Left lung (tissue), 10 donors: ENCODE results near the gene SLC38A10. TPM values are rescaled to one million over a fixed set of nuclear protein-coding genes. Genes with fewer than 3 reads are reported as not detected.

Experiments used
- ATAC-seq: fragments of 200-7000 bp; cut with Tn5 transposase; one replicate; pipeline ENCODE4 v1.9.1; 2020; ENCODE audit warnings: moderate library complexity
- DNase-seq, 4 donors: peaks; one replicate each; pipeline ENCODE4 v3.0.0-alpha.2; 2013 to 2020
- H3K27ac ChIP-seq, 2 donors: fragments of 200-600 bp; sonication (generic) in 1 of 2; one replicate each; pipeline versions ENCODE4 v1.5.0 to v1.8.0; 2020 to 2021
- H3K27me3 ChIP-seq, 2 donors: fragments of 200-600 bp; sonication (generic) in 1 of 2; one replicate each; pipeline versions ENCODE4 v1.5.0 to v1.8.0; 2020 to 2021
- H3K36me3 ChIP-seq, 2 donors: fragments of 200-600 bp; sonication (generic) in 1 of 2; one replicate each; pipeline versions ENCODE4 v1.5.0 to v1.8.0; 2020 to 2021
- H3K4me1 ChIP-seq, 2 donors: fragments of 200-600 bp; one replicate each; pipeline ENCODE4 v1.8.0; 2021
- H3K4me3 ChIP-seq, 2 donors: fragments of 200-600 bp; sonication (generic) in 1 of 2; one replicate each; pipeline versions ENCODE4 v1.5.0 to v1.8.0; 2020 to 2021; ENCODE audit warnings: mild to moderate bottlenecking in 1 of 2
- H3K9me3 ChIP-seq, 2 donors: fragments of 200-600 bp; sonication (generic) in 1 of 2; one replicate each; pipeline versions ENCODE4 v1.5.0 to v1.8.0; 2020 to 2021
- intact Hi-C, 2 donors: fragments of 100-400 bp; cut with DNase I; formaldehyde crosslinking; loops; one replicate each; pipeline versions ENCODE4 v1.11.2 to v1.14.2; 2022
- polyA plus RNA-seq, 6 donors: library from polyadenylated mRNA; unstranded; fragments of 120-200 nt; gene quantifications; one replicate each; pipeline ENCODE4 v1.2.1, GENCODE V29; 2013; ENCODE audit not compliant: insufficient read length in 6 of 6
- total RNA-seq, 2 donors: library from RNA; stranded (reverse); fragmentation: NEBNext Ultra II Directional; extraction: Animal tissue kit (Norgen Biotek cat#: 25700); gene quantifications; one replicate each; pipeline ENCODE4 v1.2.1, GENCODE V29; 2021
- TF ChIP-seq, protein P1 (sequence below), 2 donors: fragments of 200-600 bp; sonication (generic) in 1 of 2; IDR thresholded peaks; one replicate each; pipeline versions ENCODE4 v1.5.0 to v1.8.0; 2021; ENCODE audit warnings: antibody characterized with exemption in 2 of 2
- donor health status: DM: no; HTN: yes; CAD: no.
- donor health status: DM: no; HTN: no; CAD: no.

The SLC38A10 gene
- total and polyA plus RNA-seq, 8 donors, result 48.4 to 109 (median 63.0) TPM

DNA sequence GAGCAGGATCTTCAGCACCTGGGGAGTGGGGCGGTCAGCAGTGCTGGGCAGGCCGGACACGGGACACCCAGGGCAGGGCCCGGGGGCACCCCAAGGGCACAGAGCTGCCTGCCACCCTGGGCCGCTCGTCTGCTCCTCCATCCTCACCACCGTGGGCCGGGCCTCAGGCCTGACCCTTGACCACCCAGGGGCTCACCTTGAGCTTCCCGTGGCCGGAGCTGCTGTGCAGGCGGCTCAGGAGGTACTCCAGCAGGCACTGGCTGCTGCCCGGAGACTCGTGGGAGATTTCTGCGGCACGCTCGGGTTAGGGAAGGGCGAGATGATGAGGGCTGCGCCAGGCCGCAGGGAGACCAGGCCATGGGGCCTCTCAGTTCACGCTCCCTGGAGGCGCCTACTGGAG, 58.3 kb downstream of the SLC38A10 start:
- intact Hi-C loops, result no loop called here

DNA sequence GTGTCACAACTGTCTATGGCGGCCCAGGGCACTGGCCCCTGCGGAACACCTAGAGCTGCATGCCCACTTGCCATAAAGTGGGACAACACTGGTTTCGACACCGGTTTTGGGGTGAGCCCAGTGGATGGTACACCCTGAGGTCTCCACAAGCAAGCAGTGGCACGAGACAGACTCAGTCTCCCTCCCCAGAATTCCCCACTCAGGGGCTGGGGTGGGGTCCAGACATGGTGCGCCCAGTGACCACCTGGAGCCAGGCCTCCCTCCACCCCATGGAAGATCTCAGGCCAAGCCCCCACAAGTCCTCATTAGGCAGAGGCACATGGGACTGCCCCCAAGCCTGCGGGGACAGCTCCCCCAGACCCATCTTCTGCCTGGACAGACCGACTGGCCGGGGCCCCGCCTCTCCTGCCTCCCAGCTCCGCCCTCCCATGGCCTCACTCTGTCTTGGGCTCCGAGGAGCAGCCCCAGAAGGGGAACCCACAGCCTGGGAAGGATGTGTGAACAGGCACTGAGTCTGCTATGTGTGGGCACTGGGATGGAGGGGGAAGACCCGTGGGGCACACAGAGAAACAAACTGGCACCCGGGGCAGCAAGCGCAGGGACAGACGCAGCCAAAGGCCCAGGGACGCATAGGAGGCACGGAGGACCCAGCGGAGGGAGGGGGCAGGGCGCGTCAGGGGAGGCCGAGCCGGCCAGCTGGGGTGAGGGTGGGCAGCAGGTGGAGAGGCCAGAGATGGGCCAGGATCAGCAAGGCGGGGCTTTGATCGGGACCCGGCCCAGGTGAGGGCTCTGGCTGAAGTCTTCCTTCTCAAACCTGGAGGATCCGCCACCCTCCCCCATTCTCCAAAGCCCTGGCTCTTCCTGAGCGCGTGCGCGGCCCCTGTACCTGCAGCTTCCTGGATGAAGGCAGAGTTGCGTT, 59.0 kb downstream of the SLC38A10 start:
- ATAC-seq (no peak), DNase-seq (peak in 1 of 4 donors; percentile 71)
- TF ChIP-seq, protein P1, sequence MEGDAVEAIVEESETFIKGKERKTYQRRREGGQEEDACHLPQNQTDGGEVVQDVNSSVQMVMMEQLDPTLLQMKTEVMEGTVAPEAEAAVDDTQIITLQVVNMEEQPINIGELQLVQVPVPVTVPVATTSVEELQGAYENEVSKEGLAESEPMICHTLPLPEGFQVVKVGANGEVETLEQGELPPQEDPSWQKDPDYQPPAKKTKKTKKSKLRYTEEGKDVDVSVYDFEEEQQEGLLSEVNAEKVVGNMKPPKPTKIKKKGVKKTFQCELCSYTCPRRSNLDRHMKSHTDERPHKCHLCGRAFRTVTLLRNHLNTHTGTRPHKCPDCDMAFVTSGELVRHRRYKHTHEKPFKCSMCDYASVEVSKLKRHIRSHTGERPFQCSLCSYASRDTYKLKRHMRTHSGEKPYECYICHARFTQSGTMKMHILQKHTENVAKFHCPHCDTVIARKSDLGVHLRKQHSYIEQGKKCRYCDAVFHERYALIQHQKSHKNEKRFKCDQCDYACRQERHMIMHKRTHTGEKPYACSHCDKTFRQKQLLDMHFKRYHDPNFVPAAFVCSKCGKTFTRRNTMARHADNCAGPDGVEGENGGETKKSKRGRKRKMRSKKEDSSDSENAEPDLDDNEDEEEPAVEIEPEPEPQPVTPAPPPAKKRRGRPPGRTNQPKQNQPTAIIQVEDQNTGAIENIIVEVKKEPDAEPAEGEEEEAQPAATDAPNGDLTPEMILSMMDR (IDR thresholded peaks at IDR 0.05), result no peak
- Histone ChIP-seq H3K27me3 (no peaks in the 10 kb centered on the region), H3K4me3 (no peak overlapping the region), H3K27ac (no peak overlapping the region), H3K9me3 (no peaks in the 10 kb centered on the region), H3K36me3 (peaks cover 0 to 51% of the 10 kb centered on the region in 2 donors), H3K4me1 (peaks cover 8 to 40% of the 10 kb centered on the region in 2 donors)
- intact Hi-C loops, result no loop called here

More for the DNA sequence above, 58.3 kb downstream of the SLC38A10 start:
- Histone ChIP-seq H3K27ac (no peak overlapping the region), H3K4me1 (peaks cover 8 to 43% of the 10 kb centered on the region in 2 donors), H3K36me3 (peaks cover 0 to 51% of the 10 kb centered on the region in 2 donors), H3K4me3 (no peak overlapping the region), H3K9me3 (no peaks in the 10 kb centered on the region), H3K27me3 (no peaks in the 10 kb centered on the region)
- TF ChIP-seq, protein P1 (IDR thresholded peaks at IDR 0.05), result no peak
- ATAC-seq (no peak), DNase-seq (peak in 1 of 4 donors; percentile 79)

DNA sequence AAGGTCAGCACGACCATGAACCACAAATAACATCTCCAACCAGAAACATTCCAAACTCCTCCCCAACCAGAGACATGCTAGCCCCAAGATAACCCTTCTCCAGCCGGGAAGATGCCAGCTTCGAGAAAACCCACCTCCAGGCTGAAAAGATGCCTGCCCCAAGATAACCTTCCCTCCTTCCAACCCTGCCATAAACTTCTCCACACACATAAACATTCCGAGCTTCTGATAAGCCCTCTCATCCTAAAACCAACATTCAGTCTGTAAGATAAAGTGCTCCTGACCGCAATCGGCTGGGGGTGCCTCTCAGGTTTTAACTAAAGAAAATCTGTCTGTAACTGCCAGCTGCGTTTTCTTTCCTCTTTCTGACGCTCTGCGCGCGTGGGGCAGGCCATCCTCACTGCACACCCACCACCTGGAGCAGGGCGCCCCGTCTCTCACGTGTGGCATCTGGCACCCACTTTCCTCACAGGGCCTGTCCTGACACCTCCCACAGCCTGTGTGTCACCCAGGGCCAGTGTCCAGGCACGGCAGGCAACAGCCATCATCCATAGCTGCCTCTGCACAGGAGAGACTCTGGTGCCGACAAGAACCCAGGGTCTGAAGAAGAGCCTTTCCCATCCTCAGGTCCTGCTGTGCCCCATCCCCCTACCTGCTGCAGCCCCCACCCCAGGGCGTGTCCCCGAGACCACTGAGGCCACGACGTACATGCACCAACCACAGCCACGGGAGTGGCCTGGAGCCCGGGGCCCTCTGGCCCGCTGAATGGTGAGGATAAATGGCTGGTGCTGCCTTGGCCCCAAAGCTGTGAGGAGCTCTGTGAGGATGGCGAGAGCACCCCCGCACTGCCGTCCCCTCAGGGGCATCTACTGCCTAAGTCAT, 59.9 kb downstream of the SLC38A10 start:
- H3K4me3 ChIP-seq, result no peak overlapping the region
- no peak for ATAC-seq
- TF ChIP-seq, protein P1 (IDR thresholded peaks at IDR 0.05), result no peak
- H3K27ac ChIP-seq, result no peak overlapping the region
- H3K4me1 ChIP-seq, result peaks cover 8 to 33% of the 10 kb centered on the region in 2 donors
- H3K9me3 ChIP-seq, result no peaks in the 10 kb centered on the region
- H3K27me3 ChIP-seq, result no peaks in the 10 kb centered on the region
- DNase-seq, result peak in 1 of 4 donors; percentile 47
- intact Hi-C loops, result no loop called here
- peaks cover 0 to 59% of the 10 kb centered on the region in 2 donors for H3K36me3 ChIP-seq

DNA sequence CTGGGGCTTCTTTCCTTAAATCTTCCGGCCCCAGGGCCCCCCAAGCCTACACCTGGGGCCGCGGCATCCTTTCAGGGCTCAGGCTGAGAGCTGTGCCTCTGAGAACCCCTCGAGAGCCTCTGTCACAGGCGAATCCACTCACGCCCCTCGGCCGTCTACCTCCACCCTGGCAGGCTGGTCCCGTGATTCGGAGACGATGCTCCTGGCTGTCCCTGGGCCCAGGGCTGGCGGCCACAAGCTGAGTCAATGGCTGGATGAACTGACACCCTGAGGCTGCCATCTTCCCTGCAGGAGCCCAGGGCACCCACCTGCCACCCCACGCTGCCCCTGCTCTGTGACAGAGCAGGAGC, 60.6 kb downstream of the SLC38A10 start:
- peaks cover 0 to 66% of the 10 kb centered on the region in 2 donors for H3K36me3 ChIP-seq
- no peaks in the 10 kb centered on the region for H3K9me3 ChIP-seq
- H3K27me3 ChIP-seq, result no peaks in the 10 kb centered on the region
- DNase-seq (no peak), ATAC-seq (no peak)
- no peak overlapping the region for H3K4me3 ChIP-seq
- H3K4me1 ChIP-seq, result peaks cover 8 to 28% of the 10 kb centered on the region in 2 donors
- TF ChIP-seq, protein P1 (IDR thresholded peaks at IDR 0.05), result no peak
- intact Hi-C loops, result no loop called here
- H3K27ac ChIP-seq, result no peak overlapping the region
